GM21360 (cell line): ENCODE results near the gene ZFC3H1.
"Not testable (repeated sequence)": the region's sequence is repeated elsewhere in the genome, so short reads cannot be mapped to it uniquely, and the experiment has no call there.

ENCODE experiments used
- ATAC-seq: cut with Tn5 transposase; IDR thresholded peaks from one replicate; pipeline ENCODE4 v1.9.1; 2021; ENCODE audit warnings: mild to moderate bottlenecking, moderate library complexity; ENCODE audit not compliant: unreplicated experiment

ZFC3H1 gene

GRCh38 chr12:71585218-71585617 is 78.4 kb downstream of the ZFC3H1 start:
- ATAC-seq, result no peak

- ATAC-seq, result no peak
Measured at GRCh38 chr12:71584356-71584755, 79.3 kb downstream of the ZFC3H1 start.

- ATAC-seq, result no peak
Measured at GRCh38 chr12:71582925-71583324, 80.7 kb downstream of the ZFC3H1 start.

GRCh38 chr12:71581206-71581605 is 82.4 kb downstream of the ZFC3H1 start:
- no peak for ATAC-seq

GRCh38 chr12:71578694-71579258 is 84.9 kb downstream of the ZFC3H1 start:
- ATAC-seq, result no peak

- no peak for ATAC-seq
Measured at GRCh38 chr12:71576496-71576895, 87.2 kb downstream of the ZFC3H1 start.

GRCh38 chr12:71569885-71570284 is 93.8 kb downstream of the ZFC3H1 start:
- not testable (repeated sequence) for ATAC-seq

- no peak for ATAC-seq
Measured at GRCh38 chr12:71567537-71567936, 96.1 kb downstream of the ZFC3H1 start.

- no peak for ATAC-seq
Measured at GRCh38 chr12:71566655-71567054, 97.0 kb downstream of the ZFC3H1 start.

GRCh38 chr12:71565535-71565934 is 98.1 kb downstream of the ZFC3H1 start:
- no peak for ATAC-seq

GRCh38 chr12:71562676-71563595 is 100.7 kb downstream of the ZFC3H1 start:
- ATAC-seq, result no peak
